ENCODE results near the gene PRDM15.

Gene PRDM15

DNA sequence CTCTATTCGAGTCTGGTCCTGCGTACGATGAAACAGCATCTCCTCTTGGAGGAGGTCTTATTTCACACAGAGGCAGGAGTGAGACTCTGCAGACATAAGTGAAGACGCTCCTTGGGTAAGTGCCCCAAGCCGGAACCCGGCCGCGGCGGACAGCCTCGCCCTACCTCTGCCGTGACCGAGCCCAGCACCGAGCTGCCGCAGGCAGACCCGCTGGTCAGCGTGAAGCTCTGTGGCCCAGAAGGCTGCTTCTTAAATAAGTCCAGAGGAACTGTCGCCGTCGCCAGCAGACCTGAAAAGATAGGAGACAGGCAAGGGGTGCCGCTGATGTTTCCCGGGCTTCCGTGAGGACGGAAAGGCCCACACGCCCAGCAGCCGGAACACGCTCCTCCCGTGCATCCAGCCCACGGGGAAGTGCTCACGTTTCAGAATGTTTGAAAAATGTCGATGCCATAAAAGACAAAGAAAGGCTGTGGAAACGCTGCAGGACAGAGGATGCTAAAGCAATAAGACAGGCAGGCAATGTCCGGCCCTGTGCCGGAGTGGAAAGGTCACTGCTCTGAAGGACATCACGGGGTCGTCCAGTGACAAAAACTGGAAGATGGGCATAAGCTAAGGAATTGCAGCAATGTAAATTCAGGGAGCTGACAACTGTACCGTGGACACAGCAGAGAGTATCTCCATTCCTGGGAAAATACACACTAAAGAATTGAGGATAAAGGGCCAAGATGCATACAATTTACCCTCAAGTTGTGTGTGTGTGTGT, 28.5 kb upstream of the PRDM15 start:
- DNase-seq: no peak

DNA sequence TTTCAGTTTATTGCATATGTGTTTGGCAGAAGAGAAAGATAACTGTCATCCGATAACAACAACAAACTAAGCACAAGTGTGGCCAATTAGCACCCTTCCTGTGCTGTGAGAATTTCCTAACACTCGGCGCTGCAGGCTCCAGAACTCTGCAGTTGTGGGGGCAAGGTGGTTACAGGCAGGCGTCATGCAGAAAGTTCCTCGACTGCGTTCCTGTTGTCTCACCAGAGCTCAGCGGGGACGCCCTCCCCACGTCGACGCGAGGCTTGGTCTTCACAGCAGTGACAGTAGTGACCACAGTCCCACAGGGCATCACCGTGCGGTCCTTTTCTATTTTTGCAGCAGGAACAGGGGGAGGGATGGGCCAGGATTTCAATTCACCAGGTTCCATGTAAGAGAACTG, 27.6 kb upstream of the PRDM15 start:
- no peak for DNase-seq

DNA sequence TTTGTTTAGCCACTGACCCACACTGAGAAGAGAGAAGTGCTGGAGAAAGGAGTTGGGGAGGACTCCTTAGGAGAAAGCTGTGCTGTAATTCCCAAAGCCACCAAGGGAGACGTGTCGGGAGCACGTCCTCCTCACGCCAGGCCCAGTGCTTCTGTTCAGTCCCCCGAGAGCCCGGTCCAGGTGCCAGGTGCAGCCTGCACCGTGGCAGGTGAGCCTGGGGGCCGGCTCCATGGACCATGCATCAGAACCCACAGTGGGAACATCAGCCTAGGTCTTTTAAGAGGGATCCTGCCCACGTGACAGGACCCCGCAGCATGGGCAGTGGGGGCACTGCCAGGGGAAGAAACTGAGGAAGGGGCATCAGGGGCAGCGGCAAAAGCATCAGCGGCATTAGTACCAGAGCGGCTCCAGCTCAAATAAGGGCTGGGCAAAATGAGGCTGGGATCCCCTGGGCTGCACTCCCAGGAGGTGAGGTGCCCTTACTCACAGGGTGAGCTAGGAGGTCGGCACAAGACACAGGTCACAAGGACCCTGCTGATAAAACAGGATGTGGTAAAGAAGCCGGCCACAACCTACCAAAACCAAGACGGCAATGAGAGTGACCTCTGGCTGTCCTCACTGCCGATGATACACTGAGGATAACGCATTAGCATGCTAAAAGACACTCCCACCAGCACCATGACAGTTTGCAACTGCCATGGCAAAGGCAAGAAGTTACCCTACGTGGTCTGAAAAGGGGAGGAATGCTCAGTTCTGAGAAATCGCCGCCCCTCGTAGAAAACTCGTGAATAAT, 24.6 kb upstream of the PRDM15 start:
- DNase-seq: no peak

DNA sequence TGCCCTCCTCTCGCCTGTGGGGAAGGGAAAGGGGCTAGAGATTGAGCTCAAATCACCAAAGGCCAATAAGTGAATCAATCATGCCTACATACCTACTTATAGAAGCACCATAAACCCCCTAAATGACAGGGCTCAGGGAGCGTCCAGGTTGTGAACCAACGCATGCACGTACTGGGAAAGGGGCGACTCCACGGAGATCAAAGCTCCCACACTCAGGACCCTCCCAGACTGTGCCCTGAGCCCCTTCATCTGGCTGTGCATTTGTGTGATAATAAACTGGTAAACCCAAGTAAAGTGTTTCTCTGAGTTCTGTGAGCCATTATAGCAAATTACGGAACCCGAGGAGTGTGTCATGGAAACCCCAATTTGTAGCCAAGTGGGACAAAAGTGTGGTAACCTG, 23.8 kb upstream of the PRDM15 start:
- DNase-seq: no peak

DNA sequence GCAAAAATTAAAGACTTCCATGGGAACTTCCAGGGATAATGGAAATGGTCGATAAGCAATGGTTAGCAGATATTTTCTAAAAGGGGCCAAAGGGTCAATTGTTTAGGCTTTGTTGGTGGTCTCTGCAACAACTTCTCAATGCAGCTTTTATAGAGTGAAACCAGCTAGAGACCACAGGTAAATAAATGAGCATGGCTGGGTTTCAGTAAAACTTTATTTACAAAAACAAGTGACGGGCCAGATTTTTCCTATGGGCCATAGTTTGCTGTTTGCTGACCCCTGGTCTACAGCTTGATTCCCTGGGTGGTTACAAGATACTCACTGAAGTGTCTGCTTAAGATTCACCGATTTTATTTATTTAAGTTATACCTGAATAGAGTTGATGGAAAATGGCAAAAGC, 22.6 kb upstream of the PRDM15 start:
- DNase-seq: no peak

DNA sequence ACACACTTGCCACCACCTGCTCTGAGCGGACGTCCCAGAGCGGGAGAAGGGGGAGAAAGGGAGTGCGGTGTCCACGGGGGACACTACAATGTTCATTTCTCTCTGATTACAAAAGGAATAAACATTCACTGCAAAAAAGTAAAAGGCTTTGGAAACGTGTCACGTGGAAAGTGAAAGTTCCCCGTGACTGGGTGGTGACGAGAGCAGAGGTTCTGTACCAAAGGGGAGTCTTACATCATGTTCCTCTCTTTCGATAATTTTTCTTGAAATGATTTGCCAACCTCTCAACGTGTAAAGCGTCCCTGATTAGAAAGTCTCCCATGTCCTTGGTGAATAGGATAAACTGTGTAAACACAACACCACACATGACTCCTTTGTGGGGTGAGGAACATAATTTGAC, 22.0 kb upstream of the PRDM15 start:
- peak; percentile 73 for DNase-seq

DNA sequence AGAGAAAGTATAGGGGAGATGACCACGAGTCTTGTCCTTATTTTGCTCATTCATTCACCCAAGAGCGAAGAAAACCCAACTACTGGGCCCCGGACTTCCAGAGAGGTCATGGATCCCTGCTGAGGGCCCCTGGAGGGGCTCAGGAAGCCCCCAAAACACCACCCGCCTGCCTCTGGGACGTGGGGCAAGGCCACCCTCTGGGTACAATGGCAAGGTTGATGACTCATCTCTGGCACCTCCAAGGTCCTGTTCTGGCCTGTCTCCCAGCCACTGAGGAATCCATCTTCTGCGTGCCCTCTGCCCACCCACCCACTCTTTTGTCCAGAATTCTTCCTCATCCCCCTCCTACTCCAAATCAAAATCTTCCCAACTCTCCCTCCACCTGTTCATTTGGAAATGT, 21.3 kb upstream of the PRDM15 start:
- DNase-seq: no peak

DNA sequence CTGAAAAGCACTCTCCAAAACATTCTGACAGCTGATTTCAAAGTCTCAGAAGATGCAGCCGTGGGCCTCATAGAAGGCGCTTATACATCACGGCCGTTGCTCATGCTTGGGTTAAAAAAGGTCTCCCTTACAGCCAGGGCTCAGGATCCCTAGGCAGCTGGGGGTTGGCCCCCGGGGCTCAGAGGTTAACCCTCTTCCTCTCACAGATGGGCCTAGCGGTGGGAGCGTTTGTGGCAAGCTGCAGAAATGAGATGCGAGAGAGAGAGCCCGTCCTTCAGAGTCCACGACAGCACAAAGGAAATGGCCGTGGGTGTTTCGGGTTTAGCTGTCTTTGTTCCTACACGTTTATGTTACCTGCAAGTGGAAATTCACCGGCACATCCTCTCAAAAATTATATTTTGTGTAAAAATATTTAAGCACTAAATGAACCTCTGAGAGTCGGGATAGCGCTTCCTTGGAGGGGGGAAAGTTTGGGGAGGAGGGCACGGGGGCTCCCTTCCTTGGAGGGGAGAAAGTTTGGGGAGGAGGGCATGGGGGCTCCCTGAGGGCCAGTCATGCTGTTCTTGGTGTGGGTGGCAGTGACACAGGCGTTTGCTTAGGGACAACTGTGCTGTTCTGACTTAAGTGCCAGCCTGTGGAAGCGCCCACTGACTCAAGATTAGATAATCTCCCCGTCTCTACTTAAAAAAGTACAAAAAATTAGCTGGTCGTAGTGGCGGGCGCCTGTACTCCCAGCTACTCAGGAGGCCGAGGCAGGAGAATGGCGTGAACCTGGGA, 20.5 kb upstream of the PRDM15 start:
- DNase-seq: peak; percentile 76

DNA sequence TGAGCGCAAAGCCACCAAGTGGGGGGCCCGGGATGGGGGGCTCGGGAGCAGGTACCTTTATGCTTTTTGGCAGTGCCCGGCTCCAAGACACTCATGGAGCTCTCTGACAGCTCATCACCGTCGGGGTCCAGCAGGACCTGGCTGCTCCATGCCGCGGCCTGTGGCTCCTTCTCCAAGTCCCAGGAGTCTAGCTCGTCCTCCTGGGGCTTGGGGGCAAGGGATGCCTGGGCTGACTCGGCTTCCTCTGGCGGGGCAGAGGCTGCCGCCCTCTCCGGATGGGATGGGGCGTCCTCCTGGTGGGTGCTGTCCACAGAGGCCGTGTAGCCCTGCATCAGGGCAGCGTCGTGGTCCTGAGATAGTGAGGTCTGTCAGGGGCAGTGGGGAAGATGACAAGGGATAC, 19.9 kb upstream of the PRDM15 start:
- no peak for DNase-seq

DNA sequence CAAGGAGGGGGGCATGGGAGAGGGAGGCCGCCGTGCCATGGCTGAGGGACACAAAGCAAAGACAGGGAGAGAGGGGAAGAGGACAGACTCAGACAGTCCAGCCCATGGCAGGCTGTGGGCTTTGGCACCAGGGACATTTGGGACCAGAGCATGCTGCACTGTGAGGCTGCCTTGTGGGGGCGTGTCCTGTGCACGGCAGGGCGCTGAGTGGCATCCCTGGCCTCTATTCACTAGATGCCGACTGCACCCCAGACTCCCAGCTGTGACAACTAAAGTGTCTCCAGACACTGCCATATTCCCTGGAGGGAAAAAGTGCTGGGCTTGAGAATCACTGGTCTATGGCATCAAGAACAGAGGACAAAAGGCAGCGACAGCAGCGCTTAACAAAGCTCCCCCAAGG, 18.6 kb upstream of the PRDM15 start:
- DNase-seq: no peak

DNA sequence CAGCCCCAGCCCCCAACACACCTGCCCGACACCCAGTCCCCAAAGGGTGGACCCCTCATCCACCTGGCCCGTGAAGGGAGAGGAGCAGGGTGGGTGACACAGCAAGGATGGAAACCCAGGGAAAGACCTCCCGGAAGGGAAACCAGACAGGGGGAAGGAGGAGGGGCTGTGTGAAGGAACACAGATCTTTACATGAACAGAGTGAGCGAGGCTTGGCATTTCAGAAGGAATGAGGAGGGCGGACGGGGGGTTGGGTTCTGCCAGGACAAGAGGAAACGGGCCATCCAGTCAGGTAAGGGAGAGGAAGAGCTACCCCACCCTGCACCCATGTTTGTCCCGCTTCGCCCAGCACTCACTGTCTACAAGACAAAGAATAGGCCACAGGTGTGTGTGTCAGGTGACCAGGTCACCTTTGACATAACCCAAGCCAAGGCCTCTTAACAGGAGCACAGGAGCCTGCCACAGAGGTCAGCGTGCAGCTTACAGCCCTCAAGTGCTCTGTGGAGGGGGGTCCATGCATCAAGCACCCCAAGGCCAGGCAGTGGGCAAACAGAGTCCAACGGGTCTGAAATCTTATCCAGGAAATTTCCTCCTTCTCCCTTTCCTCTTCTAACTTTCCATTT, 18.0 kb upstream of the PRDM15 start:
- DNase-seq: no peak

DNA sequence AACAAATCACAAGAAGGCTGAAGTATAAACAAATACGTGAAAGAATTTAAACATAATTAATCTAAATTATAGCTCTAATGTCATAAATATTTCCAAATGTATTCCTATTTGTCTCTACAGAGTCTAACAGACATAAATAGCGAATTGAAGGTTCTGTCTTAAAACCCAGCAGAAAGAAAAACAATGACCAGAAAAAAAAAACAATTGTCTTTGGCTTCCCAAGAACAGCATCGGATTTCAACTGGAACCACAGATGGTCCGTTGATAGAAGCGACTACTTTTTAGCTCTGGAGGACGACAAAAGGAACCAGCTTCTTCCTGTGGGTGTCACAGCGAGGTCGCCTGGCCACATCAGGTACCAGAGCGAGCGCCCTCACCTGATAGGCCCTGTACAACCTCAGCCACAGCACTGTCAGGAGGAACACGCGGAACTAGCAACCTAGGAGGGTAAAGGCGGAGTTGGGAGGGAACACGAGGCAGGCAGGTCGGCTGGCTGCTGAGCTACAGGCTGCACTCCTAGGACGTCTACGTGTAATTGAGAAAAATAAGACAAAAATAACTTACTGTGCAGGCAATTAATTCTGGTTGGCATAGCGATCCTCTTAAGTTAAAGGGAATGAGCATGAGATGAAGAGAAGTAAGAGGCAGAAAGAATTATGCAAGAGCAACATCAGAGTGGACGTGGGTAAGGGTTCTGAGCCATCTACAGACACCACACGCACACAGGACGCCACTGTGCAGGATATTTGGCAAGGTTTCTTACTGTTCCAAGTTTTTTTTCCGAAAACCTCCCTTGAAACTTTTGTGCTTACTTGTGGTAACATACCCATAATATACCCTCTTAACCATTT, 16.7 kb upstream of the PRDM15 start:
- peak; percentile 24 for DNase-seq

DNA sequence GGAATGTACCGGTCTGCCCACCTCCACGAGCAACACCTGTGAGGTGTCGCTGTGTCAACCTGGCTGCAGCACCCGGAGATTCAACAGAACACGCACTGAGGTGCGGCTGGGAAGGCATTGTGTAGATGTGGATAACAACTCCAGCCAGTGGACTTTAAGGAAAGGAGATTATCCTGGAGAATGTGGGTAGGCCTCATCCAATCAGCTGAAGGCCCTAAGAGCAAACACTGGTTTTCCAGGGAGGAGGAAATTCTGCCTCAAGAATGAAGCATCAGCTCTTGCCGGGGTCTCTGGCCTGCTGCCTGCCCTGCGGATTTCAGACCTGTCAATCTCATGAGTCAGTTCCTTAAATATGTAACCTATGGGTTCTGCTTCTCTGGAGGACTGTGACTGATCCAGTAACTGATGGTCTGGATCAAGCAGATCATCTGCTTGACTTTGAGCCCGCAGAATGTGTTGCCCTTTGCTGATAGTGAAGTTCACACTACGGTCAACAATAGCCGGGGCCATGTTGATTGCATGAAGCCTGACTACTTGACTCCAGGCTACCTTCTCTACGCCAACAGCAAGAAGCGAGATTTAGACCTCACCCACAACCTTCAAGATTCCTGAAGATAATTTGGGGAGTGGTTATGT, 15.9 kb upstream of the PRDM15 start:
- DNase-seq: no peak

DNA sequence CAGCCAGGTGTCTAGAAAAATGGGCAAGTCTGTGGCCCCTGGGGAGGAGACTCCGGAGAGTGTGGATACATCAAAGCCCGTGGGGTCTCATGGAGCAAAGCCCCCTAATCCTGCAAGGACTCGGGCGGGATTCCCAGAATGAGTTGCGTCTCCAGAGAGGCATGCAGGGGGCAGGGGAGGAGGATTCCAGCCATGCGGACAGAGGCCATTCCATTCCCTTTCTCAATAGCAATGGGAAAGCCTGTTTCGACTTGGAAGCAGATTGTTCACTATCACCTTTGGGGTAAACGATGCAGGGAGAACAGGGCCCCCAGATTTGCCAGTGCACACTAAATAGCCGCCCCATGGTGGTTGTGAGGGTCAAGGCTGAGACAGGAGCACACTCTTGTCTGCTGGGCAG, 15.4 kb upstream of the PRDM15 start:
- DNase-seq: no peak

DNA sequence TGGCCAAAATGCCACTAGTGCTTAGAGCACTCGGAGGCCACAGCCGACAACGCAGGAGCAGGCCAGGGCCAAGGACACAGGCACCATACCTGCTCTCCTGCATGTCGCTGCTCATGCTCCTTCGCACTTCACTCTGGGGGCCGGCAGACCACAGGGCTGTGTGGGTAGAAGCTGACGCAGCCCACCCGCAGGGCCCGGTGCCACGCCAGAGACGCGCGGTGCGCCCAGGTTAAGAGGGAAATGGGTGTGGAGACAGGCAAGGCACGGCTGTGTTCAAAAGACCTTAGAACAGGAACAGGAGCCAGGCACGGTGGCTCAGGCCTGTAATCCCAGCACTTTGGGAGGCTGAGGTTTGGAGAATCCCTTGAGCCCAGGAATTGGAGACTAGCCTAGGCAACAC, 13.6 kb upstream of the PRDM15 start:
- DNase-seq: no peak

DNA sequence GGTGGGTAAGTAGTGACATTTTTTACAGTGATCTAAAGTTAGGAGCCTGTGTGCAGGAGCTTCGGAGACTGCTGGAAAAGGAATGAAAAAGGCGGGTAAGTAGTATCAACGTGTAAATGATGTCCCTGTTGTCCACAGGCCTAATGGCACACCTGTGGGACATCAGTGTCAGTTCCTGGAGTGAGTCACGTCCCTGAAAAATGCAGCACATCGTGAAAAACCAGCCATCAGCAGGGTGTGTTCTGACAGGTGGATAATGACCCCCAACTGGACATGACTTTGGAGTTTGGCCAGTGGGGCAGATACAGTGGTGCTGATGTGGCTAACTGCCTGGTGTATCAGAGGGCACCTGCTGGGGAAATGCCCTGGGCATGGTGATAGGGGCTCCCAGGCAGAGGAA, 12.0 kb upstream of the PRDM15 start:
- no peak for DNase-seq

DNA sequence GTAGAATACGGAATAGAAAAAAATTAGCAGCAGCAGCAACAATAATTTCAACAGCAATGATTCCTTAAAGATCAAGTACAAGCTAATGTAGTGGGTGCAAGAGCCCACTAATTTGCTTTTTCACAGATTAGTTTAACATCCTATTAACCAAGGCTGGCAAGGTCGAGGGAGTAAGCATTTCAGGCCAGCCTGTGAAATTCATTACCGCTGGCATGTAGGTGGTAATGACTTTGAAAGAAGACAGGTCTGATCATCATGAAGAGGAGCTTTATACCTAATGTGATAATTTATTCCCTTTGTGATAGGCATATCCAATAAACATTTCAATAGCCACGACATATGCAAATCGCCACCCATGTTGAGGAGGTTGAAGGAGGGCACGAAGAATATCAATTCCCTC, 11.2 kb upstream of the PRDM15 start:
- no peak for DNase-seq

DNA sequence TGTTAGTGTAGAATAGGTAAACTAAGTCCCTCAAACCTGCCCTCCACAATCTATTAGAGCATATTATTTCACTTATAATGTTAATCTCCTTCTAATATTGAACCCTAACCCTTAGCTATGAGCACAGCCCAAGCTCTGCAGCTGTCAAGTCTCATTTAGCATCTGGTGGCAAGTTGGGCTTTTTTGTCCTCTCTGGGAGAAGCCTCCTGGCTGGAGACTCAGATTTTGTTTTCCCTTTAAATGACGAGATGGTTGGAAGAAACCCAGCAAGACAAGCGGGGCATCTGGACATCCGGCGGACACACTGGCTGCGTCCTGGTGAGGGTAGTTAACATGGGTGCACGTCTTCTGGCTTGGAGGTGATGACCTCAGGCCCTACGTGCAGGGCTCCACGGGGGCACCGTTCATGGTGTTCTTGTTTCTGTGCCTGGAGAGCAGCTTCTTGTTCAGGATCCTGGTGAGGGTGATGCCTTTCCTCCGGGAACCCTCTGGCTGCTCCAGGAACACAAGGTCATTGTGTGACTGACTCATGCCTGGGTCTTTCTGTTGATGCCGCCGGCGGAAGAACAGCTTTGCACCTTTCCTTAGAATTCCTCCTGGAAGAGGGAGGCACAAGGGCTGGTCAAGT, 9.7 kb upstream of the PRDM15 start:
- no peak for DNase-seq

DNA sequence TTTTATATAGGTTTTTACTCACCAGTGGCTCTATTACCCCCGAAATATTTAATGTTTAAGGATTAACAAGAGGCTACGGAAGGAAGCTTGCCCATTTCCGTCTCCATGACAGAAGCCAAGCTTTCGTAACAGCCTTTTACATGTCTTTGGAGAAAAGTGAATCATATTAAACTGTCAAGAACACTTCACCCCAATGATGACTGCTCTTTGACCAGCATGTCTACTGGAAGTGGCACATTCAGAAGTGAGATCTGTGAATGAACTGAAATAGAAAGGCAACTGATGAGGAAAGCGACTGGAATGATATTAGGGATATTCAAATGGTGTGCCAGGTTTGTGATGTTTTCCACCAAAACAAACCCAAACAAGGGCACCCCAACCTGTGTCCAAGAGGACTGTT, 8.5 kb upstream of the PRDM15 start:
- no peak for DNase-seq

DNA sequence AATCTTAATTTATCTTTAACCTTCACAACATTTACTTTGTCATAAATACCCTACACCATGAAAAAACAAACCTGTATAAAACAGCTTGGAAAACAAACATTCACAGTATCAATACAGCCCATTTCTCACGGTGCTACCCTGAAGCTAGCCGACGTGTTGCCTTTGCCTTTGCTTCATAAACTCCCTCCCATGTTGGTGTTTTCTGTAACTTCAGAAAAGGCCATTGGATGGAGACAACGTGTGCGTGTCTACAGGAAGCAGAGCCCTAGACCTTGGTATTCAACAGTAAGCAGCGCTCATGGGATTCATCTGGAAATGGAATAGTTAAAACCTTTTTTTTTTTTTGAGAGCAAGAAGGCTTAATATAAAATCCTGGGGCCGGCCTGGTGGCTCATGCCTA, 7.2 kb upstream of the PRDM15 start:
- DNase-seq: no peak

DNA sequence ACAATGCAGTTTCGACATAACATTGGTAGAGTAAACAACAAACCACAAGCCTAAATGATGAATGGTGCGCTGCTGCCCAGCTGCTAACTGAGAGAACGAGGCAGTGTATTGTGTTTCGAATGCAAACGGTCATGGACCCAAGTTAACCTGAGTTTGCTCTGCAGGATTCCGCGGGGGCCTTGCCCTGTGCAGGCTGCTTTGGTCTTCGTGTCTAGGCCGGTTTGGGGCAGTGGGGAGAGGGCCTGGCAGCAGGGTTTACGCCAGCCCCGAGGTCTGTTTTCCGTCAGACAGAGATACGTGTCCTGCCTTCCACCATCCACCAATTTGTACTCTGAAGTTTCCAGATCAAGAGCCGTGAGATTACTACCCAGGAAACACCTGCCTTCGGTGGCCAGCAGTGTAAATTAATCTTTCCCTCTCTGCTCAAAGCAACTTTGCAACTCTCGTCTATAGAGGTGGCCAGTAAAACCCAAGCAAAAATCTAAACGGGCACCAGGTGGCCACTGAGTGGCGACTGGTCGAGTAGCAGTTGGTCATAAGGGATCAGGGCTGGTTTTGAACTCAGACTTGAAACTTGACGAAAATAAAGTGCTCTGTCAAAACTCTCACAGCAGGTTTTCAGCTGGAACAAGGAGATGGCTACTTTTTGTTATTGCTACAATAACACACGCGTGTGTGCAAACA, 6.3 kb upstream of the PRDM15 start:
- no peak for DNase-seq

Data from activated CD4-positive, alpha-beta T cell treated with anti-CD3 and anti-CD28 coated beads, Interleukin-10, Interleukin-2, amounts not matched to agents 100 ng/mL and 50 ng/mL, durations not matched to agents 16 hours and 8 hours (primary cell).